Raji (cell line): ENCODE measurements around the gene IMMT.

ENCODE experiments used
- POLR2A ChIP-seq: IDR thresholded peaks from 2 replicates; pipeline ENCODE4 v1.6.1; 2011; ENCODE audit warnings: low read depth, low read length, control low read depth; ENCODE audit not compliant: insufficient read depth

IMMT gene

GRCh38 chr2:86176597-86176996 lies 18.7 kb downstream of the IMMT start:
- no peak for TF ChIP-seq POLR2A

GRCh38 chr2:86175828-86176227 lies 19.4 kb downstream of the IMMT start:
- no peak for TF ChIP-seq POLR2A

- TF ChIP-seq POLR2A = no peak
Measured at GRCh38 chr2:86174445-86174844, 20.8 kb downstream of the IMMT start.

GRCh38 chr2:86172610-86173009 lies 22.7 kb downstream of the IMMT start:
- no peak for TF ChIP-seq POLR2A

GRCh38 chr2:86171295-86171694 lies 24.0 kb downstream of the IMMT start:
- no peak for TF ChIP-seq POLR2A

GRCh38 chr2:86170449-86170848 lies 24.8 kb downstream of the IMMT start:
- no peak for TF ChIP-seq POLR2A

GRCh38 chr2:86160156-86160952 lies 34.9 kb downstream of the IMMT start:
- TF ChIP-seq POLR2A = no peak

GRCh38 chr2:86158286-86158685 lies 37.0 kb downstream of the IMMT start:
- no peak for TF ChIP-seq POLR2A

GRCh38 chr2:86157009-86157556 lies 38.2 kb downstream of the IMMT start:
- no peak for TF ChIP-seq POLR2A

- no peak for TF ChIP-seq POLR2A
Measured at GRCh38 chr2:86150502-86150901, 44.8 kb downstream of the IMMT start.

GRCh38 chr2:86147793-86148192 lies 47.5 kb downstream of the IMMT start:
- no peak for TF ChIP-seq POLR2A

GRCh38 chr2:86143926-86144685 lies 51.2 kb downstream of the IMMT start:
- TF ChIP-seq POLR2A = no peak

- TF ChIP-seq POLR2A = no peak
Measured at GRCh38 chr2:86143307-86143706, 52.0 kb downstream of the IMMT start.

- TF ChIP-seq POLR2A = no peak
Measured at GRCh38 chr2:86142436-86143257, 52.6 kb downstream of the IMMT start.

- TF ChIP-seq POLR2A = no peak
Measured at GRCh38 chr2:86140969-86141392, 54.3 kb downstream of the IMMT start.
